ENCODE measurements around the gene SLC25A39. TPM values are rescaled to one million over a fixed set of nuclear protein-coding genes. Genes with fewer than 3 reads are reported as not detected.
A peak's percentile ranks its signal among the peaks of the same experiment; 100 is the strongest.

The SLC25A39 gene
- total and polyA plus RNA-seq, 2 of the 4 experiments (the other 2 are of a cell fraction): 49.1 to 99.7 TPM

DNA sequence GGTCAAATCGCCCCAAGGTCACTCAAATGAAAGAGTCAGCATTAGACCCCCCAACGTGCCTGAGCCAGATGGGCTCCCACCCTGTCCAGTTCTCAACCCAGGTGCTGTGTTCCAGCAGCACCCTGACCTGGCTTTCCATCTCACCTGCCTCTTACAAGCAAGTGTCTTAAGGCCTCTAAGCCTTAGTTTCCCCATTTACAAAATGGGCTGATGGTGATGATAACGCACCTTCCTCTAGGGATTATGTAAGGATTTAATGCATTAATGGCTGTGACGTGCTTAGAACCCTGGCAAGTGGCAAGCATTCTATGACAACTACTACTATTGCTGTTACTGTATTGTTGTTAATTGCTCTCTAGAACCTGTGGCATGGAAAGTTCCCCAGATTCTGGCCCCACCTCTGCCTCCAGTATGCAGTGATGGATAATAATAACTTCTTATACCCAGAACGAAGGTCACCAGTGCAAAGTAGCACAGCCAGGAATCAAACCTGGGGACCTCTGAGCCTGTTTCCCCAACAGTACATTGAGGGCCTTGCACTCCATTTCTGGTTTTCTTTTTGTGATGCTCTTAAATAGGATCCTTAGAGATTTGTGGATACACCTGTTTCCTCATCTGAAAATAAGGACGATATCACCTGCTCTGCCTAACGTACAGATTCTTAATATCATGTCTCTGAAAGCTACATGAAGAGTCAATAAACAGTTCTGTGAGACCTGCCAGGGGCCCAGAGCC, 3.3 kb upstream of the SLC25A39 start (continued):
- no peak for TF ChIP-seq MAFK (IDR thresholded peaks at IDR 0.05; ENCODE audit: low read depth, low read length)

GRCh38 chr17:44326861-44327444, 2.3 kb upstream of the SLC25A39 start:
- Histone ChIP-seq H2AK5ac (ENCODE audit: low read depth, low read length) (no peak overlapping the region), H3K4me1 (ENCODE audit: control insufficient read depth, insufficient read depth, low read length) (peaks cover 9% of the 10 kb centered on the region), H4K20me1 (ENCODE audit: insufficient read depth, low read length) (peaks cover 7% of the 10 kb centered on the region), H2AFZ (replicated peaks; ENCODE audit: low read length, poor library complexity) (peak overlapping the region; percentile 87), H3K9ac (ENCODE audit: low read depth, low read length) (peak overlapping the region; percentile 30; the same call in 1 of the 2 replicates), H3K79me1 (ENCODE audit: low read depth in 1 of 2, low read length in 2 of 2) (peaks cover 5 to 19% of the 10 kb centered on the region in 2 experiments; a peak in 3 of 4 replicates), H4K91ac (ENCODE audit: insufficient read depth, low read depth, low read length) (no peak overlapping the region), H3K36me3 (ENCODE audit: control insufficient read depth, insufficient read depth, low read length) (peaks cover 3% of the 10 kb centered on the region; the same call in 1 of the 2 replicates), H3K14ac (replicated peaks; ENCODE audit: low read depth, low read length) (no peak overlapping the region), H2BK15ac (ENCODE audit: low read depth, low read length) (no peak overlapping the region), H3K27me3 (ENCODE audit: control insufficient read depth, insufficient read depth, low read length) (no peaks in the 10 kb centered on the region), H3K9me1 (ENCODE audit: insufficient read depth, low read length) (peaks cover 11% of the 10 kb centered on the region), H3K9me3 (ENCODE audit: control insufficient read depth, insufficient read depth, low read length) (no peaks in the 10 kb centered on the region), H3K4me2 (ENCODE audit: low read depth, low read length) (peak overlapping the region; percentile 72), H2BK5ac (ENCODE audit: low read depth, low read length, poor library complexity, severe bottlenecking) (peak overlapping the region; percentile 22), H3K56ac (ENCODE audit: extremely low read depth, insufficient read depth, low read length) (no peak overlapping the region), H3K4me3 (ENCODE audit: insufficient read depth, low read depth, low read length) (no peak overlapping the region; the same call in 1 of the 2 replicates), H3K18ac (ENCODE audit: low read depth, low read length) (no peak overlapping the region), H4K8ac (ENCODE audit: low read depth in 2 of 2, low read length in 2 of 2) (peak overlapping the region; percentile 38 to 80; a peak in 3 of 4 replicates), H2BK120ac (ENCODE audit: low read depth, low read length) (no peak overlapping the region), H3K23ac (ENCODE audit: low read depth, low read length) (no peak overlapping the region), H3K27ac (ENCODE audit: insufficient read depth, low read length) (0 out of 2 replicates have a peak overlapping the region, but pooled peaks have one; percentile 7), H3K4ac (ENCODE audit: low read depth, low read length) (peak overlapping the region; percentile 39), H2AK9ac (replicated peaks; ENCODE audit: low read depth, low read length, poor library complexity) (peak overlapping the region; percentile 56), H2BK20ac (ENCODE audit: low read depth, low read length) (no peak overlapping the region), H4K5ac (ENCODE audit: low read depth, low read length) (peak overlapping the region; percentile 88)
- DNase-seq: peak; percentile 97
- in situ Hi-C loops (cut with MboI; ENCODE audit: low sequenced_read_pairs): loop anchor here (5.0 kb wide), 1 partner anchor 105 kb away; no protein-coding TSS in a partner anchor
- 0% methylated on average over 1 of the region's 31 CpGs; no CpG with 5 or more reads in 1 of the 2 experiments for WGBS, 2 experiments (ENCODE audit: extremely low coverage in 2 of 2, insufficient read length in 1 of 2)
- POLR2A ChIA-PET (ENCODE audit: unreplicated experiment): interaction anchor here (0.6 to 1.0 kb wide), 4 partner anchors 10 to 114 kb away, joined by 3 to 11 read pairs (median 3); no protein-coding TSS in a partner anchor
- CTCF ChIA-PET: interaction anchor here (1.2 kb wide), 1 partner anchor 19 kb away, joined by 3 read pairs; no protein-coding TSS in a partner anchor
- intact Hi-C loops (cut with micrococcal nuclease): loop anchor here (5.0 kb wide), 1 partner anchor 125 kb away; no protein-coding TSS in a partner anchor
- dilution Hi-C loops (cut with HindIII; ENCODE audit: low sequenced_read_pairs, unreplicated experiment): no loop called here
- BruUV-seq (replicated peaks): no TSS peak
- ATAC-seq (ENCODE audit: low read depth): peak; percentile 70
- TF ChIP-seq MXI1 (IDR thresholded peaks at IDR 0.05; ENCODE audit: borderline replicate concordance, low read depth, low read length) (peak; percentile 94), RCOR1 (IDR thresholded peaks at IDR 0.05; ENCODE audit: insufficient replicate concordance, low read length) (no peak), CEBPB (IDR thresholded peaks at IDR 0.05; ENCODE audit: low read depth, low read length) (no peak), USF2 (IDR thresholded peaks at IDR 0.05; ENCODE audit: low read depth, low read length) (peak; percentile 87), MAFK (IDR thresholded peaks at IDR 0.05; ENCODE audit: low read depth, low read length) (no peak), RFX5 (IDR thresholded peaks at IDR 0.05; ENCODE audit: low read depth, low read length) (no peak), FOS (IDR thresholded peaks at IDR 0.05; ENCODE audit: low read depth, low read length) (no peak), NFE2L2 (IDR thresholded peaks at IDR 0.05; ENCODE audit: low read depth, low read length) (no peak)
- TF ChIP-seq, protein P1, sequence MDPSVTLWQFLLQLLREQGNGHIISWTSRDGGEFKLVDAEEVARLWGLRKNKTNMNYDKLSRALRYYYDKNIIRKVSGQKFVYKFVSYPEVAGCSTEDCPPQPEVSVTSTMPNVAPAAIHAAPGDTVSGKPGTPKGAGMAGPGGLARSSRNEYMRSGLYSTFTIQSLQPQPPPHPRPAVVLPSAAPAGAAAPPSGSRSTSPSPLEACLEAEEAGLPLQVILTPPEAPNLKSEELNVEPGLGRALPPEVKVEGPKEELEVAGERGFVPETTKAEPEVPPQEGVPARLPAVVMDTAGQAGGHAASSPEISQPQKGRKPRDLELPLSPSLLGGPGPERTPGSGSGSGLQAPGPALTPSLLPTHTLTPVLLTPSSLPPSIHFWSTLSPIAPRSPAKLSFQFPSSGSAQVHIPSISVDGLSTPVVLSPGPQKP (IDR thresholded peaks at IDR 0.05; ENCODE audit: borderline replicate concordance, low read depth, low read length): no peak
- TF ChIP-seq, protein P2, sequence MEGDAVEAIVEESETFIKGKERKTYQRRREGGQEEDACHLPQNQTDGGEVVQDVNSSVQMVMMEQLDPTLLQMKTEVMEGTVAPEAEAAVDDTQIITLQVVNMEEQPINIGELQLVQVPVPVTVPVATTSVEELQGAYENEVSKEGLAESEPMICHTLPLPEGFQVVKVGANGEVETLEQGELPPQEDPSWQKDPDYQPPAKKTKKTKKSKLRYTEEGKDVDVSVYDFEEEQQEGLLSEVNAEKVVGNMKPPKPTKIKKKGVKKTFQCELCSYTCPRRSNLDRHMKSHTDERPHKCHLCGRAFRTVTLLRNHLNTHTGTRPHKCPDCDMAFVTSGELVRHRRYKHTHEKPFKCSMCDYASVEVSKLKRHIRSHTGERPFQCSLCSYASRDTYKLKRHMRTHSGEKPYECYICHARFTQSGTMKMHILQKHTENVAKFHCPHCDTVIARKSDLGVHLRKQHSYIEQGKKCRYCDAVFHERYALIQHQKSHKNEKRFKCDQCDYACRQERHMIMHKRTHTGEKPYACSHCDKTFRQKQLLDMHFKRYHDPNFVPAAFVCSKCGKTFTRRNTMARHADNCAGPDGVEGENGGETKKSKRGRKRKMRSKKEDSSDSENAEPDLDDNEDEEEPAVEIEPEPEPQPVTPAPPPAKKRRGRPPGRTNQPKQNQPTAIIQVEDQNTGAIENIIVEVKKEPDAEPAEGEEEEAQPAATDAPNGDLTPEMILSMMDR (conservative IDR thresholded peaks at IDR 0.05; ENCODE audit: low read depth, low read length): no peak

Data from IMR-90 (cell line).